ENCODE measurements around the gene DIDO1. TPM values are rescaled to one million over a fixed set of nuclear protein-coding genes. Genes with fewer than 3 reads are reported as not detected.
A peak's percentile ranks its signal among the peaks of the same experiment; 100 is the strongest.
"Not testable (repeated sequence)": the region's sequence is repeated elsewhere in the genome, so short reads cannot be mapped to it uniquely, and the experiment has no call there.

The DIDO1 gene
- total RNA-seq, 1 experiment from 2014 or later: 33.2 TPM

DNA sequence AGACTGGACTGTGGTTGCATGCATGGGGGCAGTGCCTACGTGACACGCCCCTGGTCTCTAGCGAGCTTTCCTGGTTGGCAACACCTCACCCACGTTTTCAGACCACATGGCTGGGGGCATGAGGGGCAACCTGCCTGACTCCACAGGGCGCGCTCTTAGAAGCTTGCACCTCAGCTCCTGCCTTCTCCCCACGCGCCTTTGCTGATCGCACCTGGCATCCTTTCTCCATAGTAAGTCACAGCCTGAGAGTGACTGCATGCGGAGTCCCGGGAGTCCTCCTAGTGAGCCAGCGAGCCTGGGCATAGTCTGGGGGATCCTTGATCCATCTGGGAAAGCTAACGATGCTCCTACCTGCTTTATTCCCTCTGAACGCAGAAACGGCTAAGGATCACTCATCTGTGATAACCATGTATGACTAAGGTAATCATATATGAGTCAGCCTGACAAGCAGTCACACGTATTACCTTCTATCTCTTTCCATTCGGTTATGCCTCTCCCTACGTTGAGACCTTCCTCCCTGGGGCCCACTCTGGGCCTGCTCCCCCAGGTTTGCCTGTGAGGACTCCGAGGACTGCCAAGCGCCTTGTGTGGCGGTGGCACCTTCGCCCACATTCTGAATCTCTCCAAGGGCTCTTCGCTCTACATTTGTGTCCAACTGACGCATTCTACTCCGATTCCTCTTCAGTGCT is 69.2 kb downstream of the DIDO1 start:
- H3K79me2 ChIP-seq (ENCODE audit: low read length): peaks cover 67% of the 10 kb centered on the region
- no TSS peak for BruUV-seq (replicated peaks)
- intact Hi-C loops (cut with micrococcal nuclease): no loop called here

GRCh38 chr20:62855120-62855519 is 71.2 kb downstream of the DIDO1 start:
- no peak overlapping the region for H3K27ac ChIP-seq (ENCODE audit: low read length)
- H3K9ac ChIP-seq (ENCODE audit: low read length): no peak overlapping the region
- CTCF ChIA-PET: no interaction called here
- H3K9me2 ChIP-seq (replicated peaks; ENCODE audit: low read length): no peaks in the 10 kb centered on the region
- H3K9me3 ChIP-seq (ENCODE audit: low read length): no peaks in the 10 kb centered on the region
- no peak overlapping the region for H3K4me2 ChIP-seq (ENCODE audit: low read length)
- TF ChIP-seq EZH2phosphoT487 (IDR thresholded peaks at IDR 0.05; ENCODE audit: borderline replicate concordance, low read length): no peak
- TF ChIP-seq CTCF (conservative IDR thresholded peaks at IDR 0.05; ENCODE audit: low read depth, low read length): no peak
- no peak for TF ChIP-seq EZH2 (IDR thresholded peaks at IDR 0.05; ENCODE audit: low read length, unreplicated experiment)
- ATAC-seq (no peak), DNase-seq (no peak)
- peaks cover 15% of the 10 kb centered on the region for H3K4me1 ChIP-seq (ENCODE audit: insufficient read depth, low read length)
- BruUV-seq (replicated peaks): no TSS peak
- no peaks in the 10 kb centered on the region for H3F3A ChIP-seq (ENCODE audit: low read length, unreplicated experiment)
- intact Hi-C loops (cut with micrococcal nuclease): no loop called here
- H3K4me3 ChIP-seq (ENCODE audit: low read length): no peak overlapping the region
- no peak overlapping the region for H2AFZ ChIP-seq (ENCODE audit: low read length)
- no peaks in the 10 kb centered on the region for H3K27me3 ChIP-seq (ENCODE audit: low read length)
- POLR2A ChIA-PET (ENCODE audit: unreplicated experiment): no interaction called here
- H4K20me1 ChIP-seq (ENCODE audit: low read length): peaks cover 20% of the 10 kb centered on the region
- H3K36me3 ChIP-seq (ENCODE audit: low read depth, low read length): peaks cover 23% of the 10 kb centered on the region
- peaks cover 61% of the 10 kb centered on the region for H3K79me2 ChIP-seq (ENCODE audit: low read length)

More for the DNA sequence above, 69.2 kb downstream of the DIDO1 start:
- TF ChIP-seq EZH2 (IDR thresholded peaks at IDR 0.05; ENCODE audit: low read length, unreplicated experiment) (no peak), EZH2phosphoT487 (IDR thresholded peaks at IDR 0.05; ENCODE audit: borderline replicate concordance, low read length) (no peak), CTCF (conservative IDR thresholded peaks at IDR 0.05; ENCODE audit: low read depth, low read length) (no peak)
- Histone ChIP-seq H3K9me2 (replicated peaks; ENCODE audit: low read length) (no peaks in the 10 kb centered on the region), H3K27me3 (ENCODE audit: low read length) (no peaks in the 10 kb centered on the region), H3K36me3 (ENCODE audit: low read depth, low read length) (peaks cover 23% of the 10 kb centered on the region), H3K27ac (ENCODE audit: low read length) (no peak overlapping the region), H3K4me3 (ENCODE audit: low read length) (no peak overlapping the region), H3K9me3 (ENCODE audit: low read length) (no peaks in the 10 kb centered on the region), H4K20me1 (ENCODE audit: low read length) (peaks cover 21% of the 10 kb centered on the region), H3F3A (ENCODE audit: low read length, unreplicated experiment) (no peaks in the 10 kb centered on the region), H3K4me1 (ENCODE audit: insufficient read depth, low read length) (peaks cover 16% of the 10 kb centered on the region), H3K9ac (ENCODE audit: low read length) (no peak overlapping the region), H2AFZ (ENCODE audit: low read length) (no peak overlapping the region), H3K4me2 (ENCODE audit: low read length) (0 out of 2 replicates have a peak overlapping the region, but pooled peaks have one; percentile 12)
- POLR2A ChIA-PET (ENCODE audit: unreplicated experiment): no interaction called here
- CTCF ChIA-PET: interaction anchor here (0.6 kb wide), 1 partner anchor 34 kb away, joined by 3 read pairs; no protein-coding TSS in a partner anchor
- 0 out of 2 replicates have a peak, but pooled peaks have one; percentile 5 for ATAC-seq
- DNase-seq: peak; percentile 34

DNA sequence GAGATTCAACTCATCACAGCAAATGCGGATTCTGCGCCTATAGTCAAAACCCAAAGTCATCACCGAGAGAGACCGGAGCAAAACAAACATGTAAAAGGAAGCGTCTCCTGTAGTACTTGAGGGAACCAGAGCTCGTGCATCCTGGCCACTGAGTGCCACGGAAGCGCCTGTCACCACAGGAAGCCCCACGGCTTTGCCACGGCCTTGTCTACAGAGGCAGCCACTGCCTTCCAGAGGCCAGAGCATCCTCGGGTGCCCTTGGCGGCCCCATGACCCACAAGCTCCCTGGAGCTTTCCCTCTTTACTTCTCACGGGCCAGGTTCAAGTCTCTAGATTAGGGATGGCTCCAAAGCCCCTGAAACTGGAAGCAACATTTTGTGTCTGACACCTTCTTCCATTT is 72.2 kb downstream of the DIDO1 start:
- ATAC-seq (no peak), DNase-seq (no peak)
- no peaks in the 10 kb centered on the region for H3F3A ChIP-seq (ENCODE audit: low read length, unreplicated experiment)
- ChIA-PET CTCF (interaction anchor here (1.1 kb wide), 1 partner anchor 31 kb away, joined by 7 read pairs; no protein-coding TSS in a partner anchor), POLR2A (ENCODE audit: unreplicated experiment) (interaction anchor here (0.7 kb wide), 1 partner anchor 210 kb away, joined by 4 read pairs; no protein-coding TSS in a partner anchor)
- BruUV-seq (replicated peaks): no TSS peak
- TF ChIP-seq EZH2 (IDR thresholded peaks at IDR 0.05; ENCODE audit: low read length, unreplicated experiment) (no peak), EZH2phosphoT487 (IDR thresholded peaks at IDR 0.05; ENCODE audit: borderline replicate concordance, low read length) (no peak), CTCF (conservative IDR thresholded peaks at IDR 0.05; ENCODE audit: low read depth, low read length) (no peak)
- peaks cover 23% of the 10 kb centered on the region for H3K36me3 ChIP-seq (ENCODE audit: low read depth, low read length)
- H3K4me1 ChIP-seq (ENCODE audit: insufficient read depth, low read length): peaks cover 5% of the 10 kb centered on the region
- H3K79me2 ChIP-seq (ENCODE audit: low read length): peaks cover 51% of the 10 kb centered on the region
- H3K4me2 ChIP-seq (ENCODE audit: low read length): no peak overlapping the region
- peaks cover 12% of the 10 kb centered on the region; the same call in 1 of the 2 replicates for H4K20me1 ChIP-seq (ENCODE audit: low read length)
- H3K27ac ChIP-seq (ENCODE audit: low read length): no peak overlapping the region
- no peaks in the 10 kb centered on the region for H3K27me3 ChIP-seq (ENCODE audit: low read length)
- no peaks in the 10 kb centered on the region for H3K9me2 ChIP-seq (replicated peaks; ENCODE audit: low read length)
- H3K9me3 ChIP-seq (ENCODE audit: low read length): no peaks in the 10 kb centered on the region
- no peak overlapping the region for H3K4me3 ChIP-seq (ENCODE audit: low read length)
- intact Hi-C loops (cut with micrococcal nuclease): no loop called here
- no peak overlapping the region for H3K9ac ChIP-seq (ENCODE audit: low read length)
- H2AFZ ChIP-seq (ENCODE audit: low read length): no peak overlapping the region

- H3K9me3 ChIP-seq (ENCODE audit: low read length); H3K4me3 ChIP-seq (ENCODE audit: low read length); H3K27ac ChIP-seq (ENCODE audit: low read length); H3F3A ChIP-seq (ENCODE audit: low read length, unreplicated experiment); BruUV-seq (replicated peaks); H3K9ac ChIP-seq (ENCODE audit: low read length); intact Hi-C loops (cut with micrococcal nuclease); DNase-seq; H2AFZ ChIP-seq (ENCODE audit: low read length); H3K4me2 ChIP-seq (ENCODE audit: low read length); H3K4me1 ChIP-seq (ENCODE audit: insufficient read depth, low read length); ATAC-seq; H3K9me2 ChIP-seq (replicated peaks; ENCODE audit: low read length); H3K27me3 ChIP-seq (ENCODE audit: low read length): not testable (repeated sequence)
- POLR2A ChIA-PET (ENCODE audit: unreplicated experiment): interaction anchor here (0.7 kb wide), 1 partner anchor 209 kb away, joined by 4 read pairs; no protein-coding TSS in a partner anchor
- Histone ChIP-seq H3K36me3 (ENCODE audit: low read depth, low read length) (peaks cover 23% of the 10 kb centered on the region), H3K79me2 (ENCODE audit: low read length) (peaks cover 43% of the 10 kb centered on the region), H4K20me1 (ENCODE audit: low read length) (peaks cover 12% of the 10 kb centered on the region; the same call in 1 of the 2 replicates)
- CTCF ChIA-PET: interaction anchor here (1.1 kb wide), 1 partner anchor 30 kb away, joined by 7 read pairs; no protein-coding TSS in a partner anchor
These were observed 73.0 kb downstream of the DIDO1 start for GRCh38 chr20:62853304-62853703.

Data from PC-3 (cell line).